Measurements from ENCODE around the gene HP1BP3.

The HP1BP3 gene

DNA sequence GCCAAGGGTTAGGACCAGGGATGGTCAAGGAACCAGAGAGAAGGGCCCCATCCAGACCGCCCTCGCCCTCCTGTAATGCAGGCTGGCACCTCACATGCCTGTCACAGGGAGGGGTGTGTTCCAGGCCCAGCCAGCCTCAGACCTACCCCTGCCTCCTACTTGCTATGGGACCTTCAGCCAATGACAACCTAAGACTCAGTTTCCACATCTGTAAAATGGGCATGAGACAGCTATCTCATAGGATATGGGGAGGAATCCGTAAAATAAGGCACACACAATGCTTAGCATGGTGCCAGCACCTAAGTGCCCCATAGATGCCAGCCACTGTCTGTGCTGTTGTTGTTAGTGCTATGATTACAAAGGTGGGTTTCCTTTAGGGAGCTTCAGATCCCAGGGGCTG lies 77.2 kb downstream of the HP1BP3 start:
- DNase-seq, result no peak

GRCh38 chr1:20708891-20709290 lies 78.2 kb downstream of the HP1BP3 start:
- DNase-seq, result no peak

DNA sequence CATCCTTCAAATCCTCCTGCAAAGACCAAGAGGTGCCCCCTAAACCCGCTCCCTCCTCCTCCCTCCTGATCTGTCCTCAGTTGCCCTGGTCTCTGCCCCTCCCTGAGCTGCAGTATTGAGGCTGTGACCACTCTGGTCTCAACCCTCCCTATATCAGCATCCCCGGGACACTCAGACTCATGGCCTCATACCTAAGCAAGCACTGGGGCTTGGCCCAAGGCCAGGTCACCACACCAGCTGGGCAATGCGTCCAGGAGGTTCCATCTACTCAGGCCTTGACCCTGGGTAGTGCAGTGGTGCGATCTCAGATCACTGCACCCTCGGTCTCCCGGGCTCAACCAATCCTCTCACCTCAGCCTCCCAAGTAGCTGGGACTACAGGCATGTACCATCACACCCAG lies 79.0 kb downstream of the HP1BP3 start:
- no peak for DNase-seq

GRCh38 chr1:20706841-20707240 lies 80.3 kb downstream of the HP1BP3 start:
- no peak for DNase-seq

GRCh38 chr1:20705203-20705755 lies 81.8 kb downstream of the HP1BP3 start:
- no peak for DNase-seq

GRCh38 chr1:20704390-20705202 lies 82.5 kb downstream of the HP1BP3 start:
- DNase-seq, result no peak

DNA sequence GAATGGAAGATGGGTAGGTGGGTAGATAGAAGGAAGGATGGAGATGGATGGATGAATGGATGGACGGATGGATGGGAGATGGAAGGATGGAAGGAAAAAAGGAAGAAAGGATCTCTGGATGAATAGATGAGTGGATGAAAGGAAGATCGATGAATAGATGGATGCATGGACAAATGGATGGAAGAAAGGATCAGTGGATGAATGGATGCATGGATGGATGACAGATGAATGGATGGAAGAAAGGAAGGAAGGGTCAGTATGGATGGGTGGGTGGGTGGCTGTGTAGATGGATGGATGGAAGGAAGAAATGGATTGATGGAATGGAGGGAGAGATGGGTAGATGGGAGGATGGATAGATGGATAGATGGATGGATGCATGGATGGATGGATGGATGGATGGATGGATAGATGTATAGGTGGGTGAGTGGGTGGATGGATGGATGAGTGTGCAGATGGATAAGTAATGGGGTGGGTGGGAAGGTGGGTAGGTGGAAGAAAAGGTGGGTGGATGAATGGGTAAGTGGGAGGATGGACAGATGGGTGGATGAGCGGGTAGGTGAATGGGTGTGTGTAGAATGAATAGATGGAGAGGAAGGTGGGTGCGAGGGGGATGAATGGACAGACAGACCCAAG lies 83.9 kb downstream of the HP1BP3 start:
- no peak for DNase-seq

DNA sequence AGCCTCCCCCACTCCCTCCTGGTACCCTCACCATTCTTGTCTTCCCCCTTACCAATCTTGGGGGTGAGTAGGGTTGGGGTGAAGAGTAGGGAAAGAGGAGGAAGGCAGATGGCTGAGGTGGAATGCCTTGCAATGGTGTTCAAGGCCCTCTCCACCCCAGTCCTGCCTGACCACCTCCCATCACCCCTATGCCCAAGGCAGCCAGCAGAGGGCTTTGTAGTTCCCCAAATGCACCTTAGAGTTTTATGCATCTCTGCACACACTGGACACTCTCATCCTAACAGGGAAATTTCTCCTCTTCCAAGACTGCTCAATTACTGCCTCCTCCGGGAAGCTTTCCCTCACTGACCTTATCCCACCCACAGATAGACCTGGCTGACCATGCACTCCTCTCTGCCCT lies 84.7 kb downstream of the HP1BP3 start:
- no peak for DNase-seq

GRCh38 chr1:20701847-20702246 lies 85.3 kb downstream of the HP1BP3 start:
- no peak for DNase-seq

DNA sequence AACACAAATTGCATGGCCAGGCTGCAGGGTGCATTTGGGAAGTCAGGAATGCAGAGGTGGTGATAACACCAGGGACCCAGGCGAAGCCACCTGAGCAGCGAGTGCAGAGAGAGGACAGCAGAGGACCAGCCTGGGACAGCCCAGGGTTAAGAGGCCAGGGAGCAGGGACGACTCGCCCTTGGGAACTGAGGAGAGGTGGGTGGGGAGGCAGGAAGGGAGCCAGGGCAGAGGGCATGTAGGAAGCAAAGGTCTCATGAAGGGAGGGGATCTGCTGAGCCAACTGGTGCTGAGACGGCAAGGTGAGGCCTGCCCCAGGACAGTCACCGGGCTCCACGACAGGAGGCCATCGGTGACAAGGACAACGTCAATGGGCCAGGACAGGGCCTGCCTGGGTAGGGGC lies 85.7 kb downstream of the HP1BP3 start:
- DNase-seq, result no peak

DNA sequence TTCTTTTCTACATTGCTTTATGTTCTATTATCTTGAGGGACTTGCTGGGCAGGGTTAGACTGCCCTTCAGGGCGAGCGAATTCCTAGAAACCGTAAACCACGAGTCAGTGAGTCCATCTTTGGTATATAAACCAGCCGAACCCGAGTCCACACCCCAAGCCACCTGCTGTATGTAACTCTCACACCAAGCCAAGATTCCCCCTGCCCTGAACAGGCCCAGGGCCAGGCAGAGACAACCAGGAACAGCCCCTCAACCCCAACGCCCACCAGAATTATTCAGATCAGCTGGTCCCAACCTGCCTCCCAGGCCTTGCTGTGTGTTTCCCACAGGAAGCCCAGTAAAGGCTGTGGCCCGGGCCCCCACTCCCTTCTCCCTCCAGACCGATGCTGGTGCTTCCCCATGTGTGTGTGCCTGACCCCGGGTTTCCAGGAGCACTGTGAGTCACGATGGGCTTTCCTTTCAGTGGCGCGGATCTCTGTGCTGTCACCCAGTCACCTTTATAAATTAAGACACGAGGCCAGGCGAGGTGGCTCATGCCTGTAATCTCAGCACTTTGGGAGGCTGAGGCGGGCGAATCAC lies 86.4 kb downstream of the HP1BP3 start:
- no peak for DNase-seq

- DNase-seq, result no peak
Observed at GRCh38 chr1:20699558-20699957, 87.5 kb downstream of the HP1BP3 start.

- no peak for DNase-seq
Observed at GRCh38 chr1:20698195-20698910, 88.8 kb downstream of the HP1BP3 start.

DNA sequence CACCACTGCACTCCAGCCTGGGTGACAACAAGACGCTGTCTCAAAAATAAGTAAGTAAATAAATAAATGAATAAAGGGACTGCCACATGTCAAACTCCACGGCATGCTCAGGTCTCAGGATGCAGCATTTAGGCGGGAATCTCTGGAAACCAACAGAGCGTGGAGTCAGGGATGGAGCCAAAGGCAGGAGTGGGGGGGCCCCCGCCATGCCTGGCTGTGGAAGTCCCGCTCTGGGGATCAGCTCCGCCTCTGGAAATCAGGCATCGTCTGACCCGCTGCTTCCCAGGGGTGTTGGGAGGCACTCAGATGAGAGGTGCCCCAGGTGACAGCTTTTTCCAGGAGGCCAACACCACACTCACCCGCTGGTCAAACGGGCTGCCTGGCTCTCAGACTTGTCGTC lies 89.5 kb downstream of the HP1BP3 start:
- DNase-seq, result no peak

- peak; percentile 67 for DNase-seq
Observed at GRCh38 chr1:20696397-20697333, 90.4 kb downstream of the HP1BP3 start.

GRCh38 chr1:20695515-20695914 lies 91.6 kb downstream of the HP1BP3 start:
- no peak for DNase-seq

DNA sequence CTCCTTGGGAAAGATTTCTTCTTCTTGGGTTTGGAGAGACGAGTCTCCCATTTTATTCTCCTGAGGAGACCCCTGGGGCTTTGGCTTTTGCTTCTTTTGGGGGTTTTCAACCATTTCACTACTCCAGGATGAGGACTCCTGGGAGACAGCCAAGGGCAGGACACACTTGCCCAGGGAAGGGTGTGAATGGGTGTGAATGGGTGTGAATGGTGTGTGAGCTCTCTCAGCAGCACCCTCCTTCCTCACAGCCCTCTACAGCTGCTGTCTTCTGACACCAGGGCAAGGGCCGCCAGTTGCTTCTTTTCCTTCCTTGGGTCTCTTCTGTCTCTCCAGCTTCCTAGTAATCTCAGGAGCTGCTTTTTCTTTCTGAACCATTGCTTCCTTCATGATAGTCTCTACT lies 93.5 kb downstream of the HP1BP3 start:
- no peak for DNase-seq

Data from CD4-positive, alpha-beta T cell treated with Interleukin-17A for 1 hour (primary cell).